GM19099 (cell line): ENCODE data around the gene CHAF1A.

Source experiments
- POLR2A ChIP-seq: IDR thresholded peaks from 3 replicates; pipeline ENCODE4 v1.6.1; 2011; ENCODE audit warnings: low read depth; ENCODE audit not compliant: insufficient read length; ENCODE audit errors: extremely low read depth

CHAF1A gene

DNA sequence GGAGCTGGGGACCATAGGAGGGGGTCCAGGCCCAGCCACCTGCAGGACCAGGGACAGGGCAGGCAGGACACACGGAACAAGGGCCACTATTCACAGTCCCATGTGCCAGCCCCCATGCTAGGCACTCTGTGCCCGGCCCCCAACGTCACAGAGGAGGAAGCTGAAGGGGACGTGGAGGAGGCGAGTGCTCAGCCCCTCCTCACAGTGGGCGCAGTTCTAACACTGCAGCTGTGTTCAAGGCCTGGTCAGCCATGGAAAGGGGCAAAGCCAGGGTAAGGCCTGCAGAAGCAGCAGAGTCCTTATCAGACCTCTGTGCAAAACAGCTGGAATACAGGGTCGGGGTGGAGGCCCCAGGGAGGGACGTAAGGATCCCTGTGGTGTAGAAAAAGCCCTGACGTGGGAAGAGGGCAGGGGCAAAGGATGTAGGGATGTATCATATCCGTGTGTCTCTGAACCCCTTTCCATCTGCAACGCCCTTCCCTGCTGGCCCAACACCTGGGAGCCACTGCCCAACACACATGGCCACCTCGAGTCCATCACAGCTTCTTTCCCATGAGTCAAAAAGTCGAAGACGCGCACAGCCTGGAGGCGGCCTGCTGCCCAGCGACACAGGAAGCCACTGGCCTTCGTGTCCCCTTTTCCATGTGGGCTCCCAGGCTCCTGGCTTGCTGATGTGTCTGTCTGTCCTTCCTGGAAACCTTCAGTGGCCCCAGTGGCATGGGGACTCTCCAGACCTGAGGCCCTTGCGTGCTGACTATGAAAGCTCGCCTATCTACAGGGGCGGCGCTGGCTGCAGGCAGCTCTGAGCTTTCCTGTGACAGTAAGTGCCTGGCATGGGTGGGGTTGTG lies 30.1 kb upstream of the CHAF1A start:
- TF ChIP-seq POLR2A = no peak

DNA sequence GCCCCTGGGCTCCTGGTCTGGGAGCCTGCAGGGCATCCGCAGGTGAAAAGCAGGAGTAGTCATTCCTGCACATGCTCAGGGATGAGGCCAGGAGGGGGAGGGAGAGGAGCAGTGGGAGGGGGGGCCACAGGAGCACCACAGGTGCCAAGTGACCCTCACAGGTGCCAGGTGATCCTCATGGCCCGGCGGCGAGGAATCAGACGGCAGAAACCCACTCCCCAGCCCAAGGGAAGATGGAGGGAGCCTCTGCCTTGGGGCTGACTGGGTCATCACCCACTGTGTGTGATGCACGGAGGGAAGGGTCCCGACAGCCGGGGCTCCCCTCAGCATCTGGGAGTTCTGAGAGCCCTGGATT lies 29.4 kb upstream of the CHAF1A start:
- no peak for TF ChIP-seq POLR2A

DNA sequence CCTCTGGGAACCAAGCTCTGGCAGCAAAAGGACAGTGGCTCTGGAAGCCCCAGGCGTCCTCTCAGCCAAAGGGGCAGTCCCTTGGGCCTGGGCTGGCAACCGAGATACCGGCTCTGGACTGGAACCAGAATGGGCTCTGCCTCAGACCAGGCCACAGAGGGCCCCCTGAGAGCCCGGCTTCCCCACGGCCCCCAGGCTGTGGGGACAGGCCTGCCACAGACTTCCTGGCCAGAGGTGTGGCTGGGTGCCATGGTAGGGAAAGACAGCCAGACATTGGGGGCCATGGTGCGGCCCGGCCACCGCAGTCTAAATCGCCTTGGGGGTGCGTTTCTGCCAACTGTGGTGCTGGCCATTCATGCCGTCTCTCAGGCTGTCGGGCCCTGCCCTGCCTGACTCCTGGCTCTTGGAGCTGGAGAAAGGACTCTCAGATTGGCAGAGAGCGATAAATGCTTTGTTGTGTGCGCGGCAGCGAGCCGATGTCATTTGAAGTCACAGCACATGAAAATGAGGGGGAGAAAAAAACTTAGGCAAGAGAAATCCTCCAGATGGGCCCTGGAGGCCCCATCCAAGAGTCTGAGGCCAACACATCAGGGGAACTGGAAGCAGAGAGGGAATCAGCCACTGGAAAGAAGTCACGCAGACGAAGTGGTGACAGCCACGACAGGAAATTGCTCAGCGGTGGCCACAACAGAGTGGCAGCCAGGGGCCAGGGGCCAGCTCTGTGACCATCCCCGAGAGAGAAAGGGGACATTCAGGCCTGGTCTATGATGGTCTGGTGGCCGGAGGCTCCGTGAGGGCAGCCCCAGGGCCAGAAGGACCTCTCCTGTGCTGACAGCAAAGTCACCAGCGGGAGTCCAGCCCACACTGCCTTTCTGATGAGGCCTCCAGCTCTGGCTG lies 28.6 kb upstream of the CHAF1A start:
- no peak for TF ChIP-seq POLR2A

DNA sequence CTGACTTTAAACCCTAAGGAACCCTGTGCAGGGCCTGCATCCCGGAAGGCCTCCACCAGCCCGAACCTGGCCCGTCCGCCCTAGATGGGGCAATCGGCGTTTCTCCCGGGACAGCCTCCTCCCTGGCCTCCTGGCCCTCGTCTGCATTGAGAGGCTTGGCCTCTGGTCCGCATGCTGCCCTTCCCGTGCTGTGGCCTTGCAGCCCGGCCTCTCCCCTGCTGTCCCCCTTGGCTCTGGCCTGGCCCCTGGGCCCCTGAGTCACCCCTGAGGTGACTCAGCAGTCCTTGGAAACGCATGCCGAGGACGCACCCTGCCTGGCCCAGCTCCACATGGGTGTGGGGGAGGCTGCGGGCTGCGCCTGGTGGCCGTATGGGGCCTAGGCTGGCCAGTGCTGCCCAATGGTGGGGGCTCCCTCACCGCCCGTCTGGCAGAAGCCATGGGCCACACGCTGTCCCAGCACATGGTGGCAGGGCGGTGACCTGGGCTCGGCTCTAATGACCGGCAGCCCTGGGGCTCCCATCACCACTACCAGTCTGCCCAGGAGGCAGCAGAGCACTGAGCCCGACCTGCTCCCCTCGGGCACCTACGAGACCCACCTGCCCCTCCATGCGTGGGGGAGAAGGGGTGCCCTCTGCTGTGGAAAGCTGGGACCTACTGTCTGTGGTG lies 27.8 kb upstream of the CHAF1A start:
- no peak for TF ChIP-seq POLR2A

DNA sequence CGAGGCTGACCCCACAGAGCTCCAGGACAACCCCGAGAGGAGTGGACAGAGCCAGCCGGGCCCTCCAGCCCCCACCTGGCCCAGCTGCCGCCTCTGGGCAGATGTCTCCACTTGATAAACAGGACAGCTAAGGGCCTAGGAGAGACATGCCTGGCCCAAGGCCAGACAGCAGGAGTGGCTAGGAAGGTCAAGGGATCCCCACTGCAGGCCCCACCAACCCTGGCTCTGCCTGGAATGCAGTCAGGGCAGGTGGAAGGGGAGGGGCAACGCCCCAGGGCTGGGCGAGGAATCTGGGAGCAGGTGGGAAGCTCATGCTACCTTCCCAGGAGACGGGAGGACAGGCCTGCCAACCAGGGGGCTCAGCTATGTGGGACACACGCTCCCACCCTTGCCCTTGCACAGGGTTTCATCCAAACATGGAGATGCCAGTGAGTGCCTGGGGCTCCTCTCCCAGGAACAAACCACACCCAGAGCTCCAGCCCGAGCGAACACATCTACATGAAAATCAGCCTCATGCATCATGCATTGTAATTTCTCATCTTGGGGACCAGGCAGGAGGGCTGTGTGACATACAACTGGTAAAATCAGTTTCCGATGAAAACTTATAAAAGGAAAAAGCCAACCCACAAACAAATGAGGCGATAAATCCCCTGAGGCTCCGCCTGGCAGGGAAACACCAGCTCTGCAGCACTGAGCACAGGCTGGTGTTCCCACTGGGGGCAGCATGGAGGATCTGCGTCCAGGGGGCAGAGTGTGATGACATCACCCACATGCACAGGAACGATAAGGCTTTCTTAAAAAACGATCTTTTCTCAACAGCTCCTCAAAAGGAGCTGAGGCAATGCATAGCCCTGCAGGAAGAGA lies 27.0 kb upstream of the CHAF1A start:
- TF ChIP-seq POLR2A = peak; percentile 44

DNA sequence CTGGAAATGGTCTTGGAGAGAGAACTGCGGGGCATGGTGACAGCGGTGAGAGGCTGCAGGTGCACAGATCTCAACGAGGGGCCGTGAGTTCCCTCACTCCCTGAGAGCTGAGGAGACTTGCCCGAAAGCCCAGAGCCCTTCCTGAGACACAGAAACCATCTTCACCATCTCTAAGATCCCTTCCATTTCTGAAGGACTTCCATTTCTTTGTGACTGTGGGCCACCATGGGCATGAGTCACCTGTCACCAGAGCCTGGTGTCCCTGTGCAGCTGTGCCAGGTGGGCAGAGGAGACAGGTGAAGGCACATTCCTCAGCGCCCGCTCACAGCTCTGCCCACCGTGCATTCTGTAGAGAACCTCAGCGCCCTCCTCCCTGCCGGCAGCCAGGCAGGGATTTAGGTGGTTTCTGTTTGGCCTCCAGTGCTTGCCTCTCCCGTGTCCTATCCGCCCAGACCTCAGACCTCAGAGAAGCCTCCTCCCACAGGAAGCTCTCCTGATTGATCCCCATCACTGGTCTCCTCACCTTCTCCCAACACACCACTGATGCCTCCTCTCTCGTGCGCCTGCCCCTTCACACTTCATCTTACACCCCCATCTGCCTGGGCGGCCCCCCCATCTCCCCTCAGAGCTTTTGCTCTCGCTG lies 26.3 kb upstream of the CHAF1A start:
- TF ChIP-seq POLR2A = peak; percentile 31

DNA sequence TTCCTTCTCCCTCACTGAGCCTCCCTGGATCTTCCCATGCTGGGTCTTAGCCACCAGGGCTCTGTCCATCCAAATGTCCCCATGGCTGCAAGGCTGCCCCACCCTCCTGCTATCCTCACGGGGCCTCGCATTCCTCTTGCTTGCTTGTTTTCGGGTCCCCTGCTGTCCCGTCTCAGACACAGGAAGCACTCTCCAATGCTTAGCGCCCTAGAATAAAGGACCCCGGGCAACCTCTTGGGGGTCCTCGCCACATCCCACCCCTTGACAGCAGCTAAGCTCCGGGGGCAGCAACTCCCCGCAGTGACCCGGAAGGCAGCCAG lies 25.8 kb upstream of the CHAF1A start:
- no peak for TF ChIP-seq POLR2A

DNA sequence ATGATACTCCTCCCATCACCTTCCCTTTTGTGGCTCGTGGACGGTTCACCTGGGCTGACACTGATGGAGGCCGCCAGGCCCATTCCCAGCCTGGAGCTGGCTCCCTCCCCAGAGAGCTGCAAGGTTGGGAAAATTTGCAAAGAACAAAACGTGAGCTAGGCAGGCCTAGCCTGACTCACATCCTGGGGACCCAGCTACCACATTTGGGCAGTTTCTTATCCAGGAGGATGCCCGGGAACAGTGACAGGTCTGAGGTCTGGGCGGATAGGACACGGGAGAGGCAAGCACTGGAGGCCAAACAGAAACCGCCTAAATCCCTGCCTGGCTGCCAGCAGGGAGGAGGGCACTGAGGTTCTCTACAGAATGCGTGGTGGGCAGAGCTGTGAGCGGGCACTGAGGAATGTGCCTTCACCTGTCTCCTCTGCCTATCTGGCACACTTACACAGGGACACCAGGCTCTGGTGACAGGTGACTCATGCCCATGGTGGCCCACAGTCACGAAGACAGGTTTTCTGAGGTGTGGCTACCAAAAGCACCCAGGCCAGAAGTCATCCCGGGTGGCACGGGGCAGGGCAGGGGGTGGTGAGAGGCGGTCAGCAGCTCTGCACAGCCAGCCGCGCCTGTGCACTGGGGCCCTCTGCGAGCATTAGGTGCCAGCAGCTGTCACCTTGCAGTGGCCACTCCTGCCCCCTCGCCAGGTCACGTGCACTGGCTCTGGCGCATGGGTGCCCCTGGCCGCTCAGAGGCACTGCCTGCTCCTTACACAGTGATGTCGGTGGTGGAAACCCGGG lies 25.3 kb upstream of the CHAF1A start:
- TF ChIP-seq POLR2A = no peak

DNA sequence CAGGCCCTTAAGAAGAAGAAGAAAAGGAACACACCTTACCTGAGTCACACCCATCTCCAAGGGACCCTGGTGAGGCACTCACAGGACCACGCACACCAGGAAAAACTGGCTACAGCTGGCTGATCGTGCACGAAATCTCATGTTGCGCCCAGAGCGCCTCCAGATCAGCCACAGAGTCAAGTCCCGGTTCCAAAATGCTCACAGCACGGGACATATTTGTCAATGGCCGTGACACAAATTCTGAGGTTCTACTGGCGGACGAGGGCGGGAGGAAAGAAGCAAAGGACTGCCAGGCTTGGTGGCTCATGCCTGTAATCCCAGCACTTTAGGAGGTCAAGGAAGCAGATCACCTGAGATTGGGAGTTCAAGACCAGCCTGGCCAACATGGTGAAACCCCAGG lies 23.6 kb upstream of the CHAF1A start:
- no peak for TF ChIP-seq POLR2A

DNA sequence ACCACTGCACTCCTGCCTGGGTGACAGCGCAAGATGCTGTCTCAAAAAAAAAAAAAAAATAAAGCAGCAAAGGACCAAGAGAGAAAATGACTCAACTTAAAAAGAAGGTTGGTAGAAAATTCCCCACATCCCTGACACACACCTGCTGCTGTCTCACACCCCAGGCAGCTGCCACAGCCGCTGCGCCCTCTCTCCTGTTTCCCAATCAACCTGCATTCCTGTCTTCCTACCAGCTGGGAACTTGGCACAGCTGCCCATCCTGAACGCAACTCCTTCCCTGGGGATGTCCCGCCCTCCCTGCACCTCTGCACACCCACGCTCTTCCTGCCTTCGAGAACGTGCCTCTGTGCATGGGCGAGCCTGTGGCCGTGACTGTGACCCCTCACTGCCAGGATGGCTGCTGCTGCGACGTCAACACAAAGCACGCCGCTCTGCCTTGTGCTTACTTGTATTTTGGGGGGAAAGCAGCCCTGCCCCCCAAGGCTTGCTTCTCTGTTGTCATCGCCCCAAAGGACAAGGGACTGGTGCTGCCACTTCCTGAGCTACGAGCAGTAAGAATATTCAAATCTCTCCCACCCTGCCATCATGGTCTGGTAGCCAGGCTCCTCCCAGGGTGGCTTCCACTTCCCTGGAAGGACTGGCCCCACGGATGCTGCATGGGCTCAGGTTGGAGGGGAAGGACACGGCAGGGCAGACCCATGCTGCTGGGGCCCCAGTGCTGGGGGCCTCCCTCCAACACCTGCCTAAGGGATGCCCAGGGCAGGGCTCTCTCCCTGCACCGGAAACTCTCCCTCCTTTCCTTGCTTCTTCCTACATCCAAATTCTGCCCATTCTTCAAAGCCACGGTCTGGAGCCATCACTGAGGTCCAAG lies 22.8 kb upstream of the CHAF1A start:
- TF ChIP-seq POLR2A = no peak

DNA sequence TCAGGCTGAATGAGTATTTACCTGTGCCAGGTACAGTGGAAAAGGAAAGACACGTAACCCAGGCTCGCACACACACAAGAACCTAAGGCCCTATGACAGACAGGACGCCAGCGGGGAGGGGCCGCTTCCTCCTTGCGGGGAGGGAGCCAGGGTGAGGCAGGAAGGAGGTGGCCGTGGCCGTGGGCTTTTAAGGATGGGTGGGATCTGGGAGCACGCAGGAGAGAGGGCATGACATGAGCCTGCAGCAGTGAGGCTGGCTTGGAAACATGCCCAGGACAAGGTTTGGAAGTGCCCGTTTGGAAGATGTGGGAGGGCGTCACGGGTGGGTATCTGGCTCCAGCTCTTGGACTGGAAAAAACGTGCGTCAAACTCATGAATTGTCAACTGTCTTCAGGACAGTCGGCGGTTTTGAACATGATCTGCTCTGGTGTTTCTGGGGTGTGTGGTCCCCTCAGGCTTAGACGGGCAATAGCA lies 22.1 kb upstream of the CHAF1A start:
- TF ChIP-seq POLR2A = no peak

DNA sequence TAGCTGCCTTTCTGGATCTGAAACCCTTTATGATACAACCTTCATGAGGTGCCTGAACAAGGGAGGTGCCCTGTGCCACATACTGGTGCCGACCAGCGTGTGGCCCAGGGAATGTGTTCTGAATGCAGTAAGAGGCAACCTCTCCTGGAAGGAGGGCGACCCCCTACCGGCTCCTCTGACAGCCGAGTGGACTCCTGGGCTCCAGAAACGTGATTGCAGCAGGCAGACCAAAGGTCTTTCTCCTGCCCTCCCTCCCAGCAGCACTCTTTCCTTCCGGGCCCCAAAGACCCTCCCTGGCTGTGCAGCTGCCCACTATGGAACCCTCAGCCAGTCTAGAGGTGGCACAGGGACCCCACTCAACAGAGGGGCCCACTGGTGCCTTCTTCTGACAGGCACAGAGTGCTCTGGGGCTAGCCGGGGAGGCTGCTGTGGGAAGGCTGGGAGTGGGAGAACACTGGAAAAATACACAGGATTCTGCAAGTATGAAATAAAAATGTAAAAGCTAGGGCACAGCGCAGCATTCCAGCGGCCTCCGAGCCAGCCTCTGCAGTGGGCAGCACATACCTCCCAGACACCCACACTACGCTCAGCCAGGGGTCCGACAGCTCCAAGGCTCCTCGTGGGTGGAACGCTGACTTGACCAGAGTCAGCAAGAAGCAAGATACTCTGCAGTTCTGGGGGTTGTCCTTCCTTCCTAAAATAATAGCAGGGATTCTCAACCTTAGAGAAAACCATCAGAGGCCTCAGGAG lies 17.0 kb upstream of the CHAF1A start:
- no peak for TF ChIP-seq POLR2A
